ENCODE data around the gene ST8SIA1.

DNA sequence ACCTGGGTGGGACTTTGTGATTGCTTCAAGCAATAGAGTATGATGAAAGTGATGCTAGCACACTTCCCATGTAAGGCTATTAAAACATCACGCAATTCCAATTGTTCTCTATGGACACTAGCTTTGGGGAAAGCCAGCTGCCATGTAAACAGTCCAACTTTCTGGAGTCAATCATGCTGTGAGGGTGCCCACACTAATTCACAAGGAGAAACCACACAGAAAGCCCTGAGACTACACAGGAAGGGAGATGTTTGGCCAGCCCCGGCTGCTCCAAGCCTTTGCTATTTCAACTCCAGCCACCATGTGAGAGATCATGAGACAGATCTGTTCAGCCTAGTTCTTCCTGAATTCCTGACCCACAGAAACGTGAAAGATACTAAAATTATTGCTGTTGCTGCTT lies 96.3 kb downstream of the ST8SIA1 start:
- TF ChIP-seq, protein P1, sequence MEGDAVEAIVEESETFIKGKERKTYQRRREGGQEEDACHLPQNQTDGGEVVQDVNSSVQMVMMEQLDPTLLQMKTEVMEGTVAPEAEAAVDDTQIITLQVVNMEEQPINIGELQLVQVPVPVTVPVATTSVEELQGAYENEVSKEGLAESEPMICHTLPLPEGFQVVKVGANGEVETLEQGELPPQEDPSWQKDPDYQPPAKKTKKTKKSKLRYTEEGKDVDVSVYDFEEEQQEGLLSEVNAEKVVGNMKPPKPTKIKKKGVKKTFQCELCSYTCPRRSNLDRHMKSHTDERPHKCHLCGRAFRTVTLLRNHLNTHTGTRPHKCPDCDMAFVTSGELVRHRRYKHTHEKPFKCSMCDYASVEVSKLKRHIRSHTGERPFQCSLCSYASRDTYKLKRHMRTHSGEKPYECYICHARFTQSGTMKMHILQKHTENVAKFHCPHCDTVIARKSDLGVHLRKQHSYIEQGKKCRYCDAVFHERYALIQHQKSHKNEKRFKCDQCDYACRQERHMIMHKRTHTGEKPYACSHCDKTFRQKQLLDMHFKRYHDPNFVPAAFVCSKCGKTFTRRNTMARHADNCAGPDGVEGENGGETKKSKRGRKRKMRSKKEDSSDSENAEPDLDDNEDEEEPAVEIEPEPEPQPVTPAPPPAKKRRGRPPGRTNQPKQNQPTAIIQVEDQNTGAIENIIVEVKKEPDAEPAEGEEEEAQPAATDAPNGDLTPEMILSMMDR (IDR thresholded peaks at IDR 0.05), result no peak
- no peak for TF ChIP-seq POLR2A (IDR thresholded peaks at IDR 0.05)

Measured in breast epithelium (tissue), 3 donors.